Stimulated activated naive CD4-positive, alpha-beta T cell treated with Interleukin-2 at 50 U/mL for 16 hours (primary cell): ENCODE measurements around the gene LYRM7.
A peak's percentile ranks its signal among the peaks of the same experiment; 100 is the strongest.
"Not testable (repeated sequence)": the region's sequence is repeated elsewhere in the genome, so short reads cannot be mapped to it uniquely, and the experiment has no call there.

Source experiments
- DNase-seq: peaks from one replicate; lab custom pipeline; 2025; lab: John Stamatoyannopoulos, UW

LYRM7 gene

DNA sequence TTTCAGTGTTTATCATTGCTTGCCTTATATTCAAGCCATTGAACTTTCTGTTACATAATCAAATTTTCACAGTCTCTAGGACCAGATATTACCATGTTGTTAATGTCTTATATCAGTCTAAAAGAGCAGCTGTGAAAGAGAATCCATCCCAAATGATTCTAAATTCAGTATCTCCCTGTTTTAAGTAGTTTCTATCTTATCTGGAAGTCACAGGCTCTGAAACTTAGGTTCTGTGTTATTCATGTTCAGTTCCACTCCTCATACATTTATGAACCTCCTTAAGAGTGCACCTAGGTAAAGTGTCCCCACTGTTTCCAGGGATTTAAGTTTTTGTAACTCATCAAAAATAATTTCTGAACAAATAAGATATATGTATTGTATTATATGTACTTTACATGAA, 9.7 kb downstream of the LYRM7 start:
- no peak for DNase-seq

DNA sequence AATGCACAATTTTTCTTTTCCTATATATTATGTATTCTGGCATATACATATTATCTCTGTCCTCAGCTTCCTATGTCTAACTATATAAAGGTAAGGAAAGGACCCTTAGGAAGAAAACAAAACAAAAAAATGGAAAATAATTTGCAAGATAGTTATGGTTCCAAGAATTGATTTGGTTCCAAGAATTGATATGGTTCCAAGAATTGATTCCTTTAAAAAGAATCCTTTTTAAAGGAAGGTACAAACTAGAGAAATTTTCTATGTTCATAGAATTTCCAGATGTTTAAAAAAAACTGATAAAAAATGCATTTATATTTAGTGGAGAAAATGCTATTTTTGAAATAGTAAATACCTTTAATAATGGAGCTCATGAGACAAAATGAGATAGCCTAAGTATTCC, 12.1 kb downstream of the LYRM7 start:
- no peak for DNase-seq

DNA sequence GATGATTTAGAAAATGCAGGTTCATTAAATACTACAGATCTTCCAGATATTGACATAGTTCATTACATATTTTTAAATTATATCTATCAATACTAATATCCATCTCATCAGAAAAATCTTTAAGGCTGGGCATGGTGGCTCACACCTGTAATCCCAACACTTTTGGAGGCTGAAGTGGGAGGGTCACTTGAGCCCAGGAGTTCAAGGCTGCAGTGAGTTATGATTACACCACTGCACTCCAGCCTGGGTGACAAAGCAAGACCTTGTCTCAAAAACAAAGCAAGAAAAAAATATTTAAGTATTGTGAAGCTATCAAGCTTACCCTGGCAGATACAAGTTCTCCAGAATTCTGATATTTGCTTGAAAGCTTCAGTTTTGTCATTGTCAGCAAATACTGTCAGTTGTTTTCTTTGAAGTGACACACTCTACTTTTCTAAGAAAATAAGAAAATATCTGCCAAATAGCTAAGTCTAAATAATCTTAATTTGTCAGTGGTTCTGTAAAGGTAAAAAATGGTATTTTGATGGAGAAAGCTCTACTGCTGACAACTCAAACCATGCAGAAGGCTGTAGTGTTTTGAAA, 14.9 kb downstream of the LYRM7 start:
- no peak for DNase-seq

DNA sequence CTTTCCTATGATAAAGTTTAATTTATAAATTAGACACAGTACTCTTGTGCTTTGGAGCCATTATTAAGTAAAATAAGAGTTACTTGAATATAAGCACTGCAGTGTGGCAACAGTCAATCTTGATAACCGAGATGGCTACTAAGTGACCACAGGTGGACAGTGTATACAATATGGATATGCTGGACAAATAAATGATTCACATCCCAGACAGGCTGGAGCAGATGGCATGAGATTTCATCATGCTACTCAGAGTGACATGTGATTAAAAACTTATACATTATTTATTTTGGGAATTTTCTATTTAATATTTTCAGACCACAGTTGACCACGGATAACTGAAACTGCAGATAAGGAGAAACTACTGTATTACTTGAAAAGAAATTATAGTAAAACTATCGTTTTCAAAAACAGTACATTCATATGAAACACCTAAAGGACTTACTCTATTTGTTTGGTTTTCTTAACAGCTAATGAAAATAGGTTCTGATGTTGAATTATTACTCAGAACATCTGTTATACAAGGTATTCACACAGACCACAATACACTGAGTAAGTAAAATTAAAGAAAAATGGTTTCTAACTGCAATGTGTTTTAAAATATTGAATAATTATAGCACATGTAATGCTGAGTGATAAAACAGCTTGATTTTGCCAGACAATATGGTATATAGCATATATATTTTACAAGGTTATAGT, 16.0 kb downstream of the LYRM7 start:
- no peak for DNase-seq

DNA sequence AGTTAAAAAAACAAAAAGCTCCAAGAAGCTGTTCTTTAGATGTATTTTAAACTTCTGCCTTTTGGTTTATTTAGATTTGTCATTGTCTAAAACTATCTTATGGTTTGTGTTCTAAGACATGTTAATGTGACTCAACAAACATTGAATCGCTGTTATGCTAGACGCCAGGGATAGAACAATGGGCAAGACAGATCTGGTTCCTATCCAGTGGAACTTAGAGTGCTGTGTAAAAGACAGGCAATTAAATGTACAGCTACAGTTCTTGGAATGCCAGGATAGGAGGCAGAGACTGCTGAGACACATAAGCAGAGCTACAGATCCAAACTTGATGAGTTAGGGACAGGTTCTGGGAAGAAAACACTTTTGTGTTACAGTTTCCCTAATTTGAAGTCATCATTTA, 22.4 kb downstream of the LYRM7 start:
- DNase-seq, result no peak

- DNase-seq, result not testable (repeated sequence)
Measured at GRCh38 chr5:131193897-131194296, 23.2 kb downstream of the LYRM7 start.

DNA sequence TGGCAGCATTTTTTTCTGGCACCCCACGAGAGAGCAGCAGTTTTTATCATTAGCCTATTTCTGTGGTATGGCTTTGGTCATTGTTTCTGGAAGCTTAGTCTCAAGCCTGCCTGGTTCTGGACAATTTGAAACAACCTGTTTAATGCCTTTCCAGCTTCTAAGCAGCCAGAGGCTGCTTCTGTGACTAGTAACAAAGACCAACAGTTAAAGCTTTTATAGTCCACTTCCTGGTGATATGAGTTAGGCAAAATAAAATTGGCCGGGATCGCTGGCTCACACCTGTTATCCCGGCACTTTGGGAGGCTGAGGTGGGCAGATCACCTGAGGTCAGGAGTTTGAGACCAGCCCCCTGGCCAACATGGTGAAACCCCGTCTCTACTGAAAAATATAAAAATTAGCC, 24.0 kb downstream of the LYRM7 start:
- no peak for DNase-seq

- DNase-seq, result no peak
Measured at GRCh38 chr5:131195696-131196095, 25.0 kb downstream of the LYRM7 start.

DNA sequence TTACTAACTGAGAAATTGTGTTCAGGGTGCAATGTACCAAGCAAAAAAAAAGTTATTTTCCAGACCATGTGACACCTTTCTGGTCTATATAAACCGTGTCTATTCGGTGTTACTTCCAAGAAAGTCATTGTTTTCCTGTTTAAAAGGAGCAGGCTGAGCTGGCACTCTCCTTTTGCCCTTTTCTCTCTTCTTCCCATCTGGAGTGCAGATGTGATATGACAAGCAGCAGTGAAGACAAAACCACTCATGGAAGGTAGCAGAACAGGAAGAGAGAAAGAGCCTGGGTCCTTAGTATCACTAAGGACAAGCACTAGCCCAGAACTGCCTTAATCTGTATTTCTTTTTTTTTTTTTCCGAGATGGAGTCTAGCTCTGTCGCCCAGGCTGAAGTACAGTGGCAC, 25.6 kb downstream of the LYRM7 start:
- DNase-seq, result no peak

DNA sequence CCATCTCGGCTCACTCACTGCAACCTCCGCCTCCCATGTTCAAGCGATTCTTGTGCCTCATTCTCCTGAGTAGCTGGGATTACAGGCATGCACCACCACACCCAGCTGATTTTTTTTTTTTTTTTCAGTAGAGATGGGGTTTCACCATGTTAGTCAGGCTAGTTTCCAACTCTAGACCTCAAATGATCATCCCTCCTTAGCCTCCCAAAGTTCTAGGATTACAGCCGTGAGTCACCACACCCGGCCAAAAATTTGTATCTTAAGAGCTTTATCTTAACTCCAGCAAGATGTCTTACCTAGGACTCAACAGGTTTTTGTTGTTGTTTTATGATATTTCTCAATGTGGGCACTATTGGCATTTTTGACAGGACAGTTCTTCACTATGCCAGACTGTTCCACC, 27.9 kb downstream of the LYRM7 start:
- no peak for DNase-seq

- DNase-seq, result no peak
Measured at GRCh38 chr5:131200560-131200959, 29.8 kb downstream of the LYRM7 start.

DNA sequence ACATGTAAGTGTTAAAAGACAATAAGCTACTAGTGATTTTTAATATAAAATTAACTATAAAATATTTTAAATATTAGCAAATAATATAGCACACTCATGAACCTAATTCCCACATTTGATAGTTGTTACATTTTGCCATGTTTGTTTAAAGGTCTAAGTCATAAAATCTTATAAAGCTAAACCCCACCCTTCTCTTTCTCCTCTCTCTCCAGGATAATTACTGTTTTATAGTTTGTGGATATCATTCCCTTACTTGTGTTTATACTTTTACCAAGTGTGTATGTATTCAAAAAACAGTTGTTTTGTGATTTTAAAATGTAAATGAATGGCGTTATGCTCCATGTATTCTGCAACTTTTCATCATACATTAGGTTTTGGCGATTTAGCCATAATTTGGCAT, 34.2 kb downstream of the LYRM7 start:
- no peak for DNase-seq

GRCh38 chr5:131206061-131206460, 35.3 kb downstream of the LYRM7 start:
- no peak for DNase-seq

DNA sequence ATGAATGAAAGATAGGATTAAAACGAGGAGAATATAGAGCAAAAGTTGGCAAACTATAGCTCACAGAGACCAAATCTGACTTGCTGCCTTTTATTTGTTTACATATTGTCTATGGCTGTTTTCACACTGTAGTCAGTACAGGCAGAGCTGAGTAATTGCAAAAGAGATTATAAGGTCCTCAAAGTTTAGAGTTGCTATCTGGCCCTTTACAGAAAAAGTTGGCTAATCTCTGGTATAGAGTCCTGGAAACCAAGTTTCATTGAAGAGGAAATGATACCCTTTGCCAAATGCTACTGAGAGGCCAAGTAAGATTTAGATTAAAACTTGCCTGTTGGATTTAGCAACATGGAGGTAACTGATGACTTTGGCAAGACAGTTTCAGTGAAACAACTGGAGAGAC, 36.0 kb downstream of the LYRM7 start:
- no peak for DNase-seq

DNA sequence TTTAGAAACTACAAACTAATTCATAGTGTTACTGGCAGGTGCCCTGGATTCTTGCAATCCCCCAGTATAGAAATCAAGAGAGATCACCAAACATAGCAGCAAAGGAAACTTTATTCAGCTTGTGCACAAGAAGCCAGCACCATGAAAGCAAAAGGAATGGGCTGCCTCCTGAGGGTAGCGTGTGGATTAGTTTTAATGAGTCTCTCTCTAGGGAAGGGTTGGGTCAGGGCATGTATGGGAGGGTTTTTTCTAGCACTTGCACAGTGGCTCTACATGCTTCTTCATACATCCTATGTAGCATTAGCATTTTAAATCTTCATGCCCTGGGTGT, 38.4 kb downstream of the LYRM7 start:
- no peak for DNase-seq

GRCh38 chr5:131209506-131210150, 38.9 kb downstream of the LYRM7 start:
- DNase-seq, result peak; percentile 21

- DNase-seq, result no peak
Measured at GRCh38 chr5:131210151-131210510, 39.4 kb downstream of the LYRM7 start.

DNA sequence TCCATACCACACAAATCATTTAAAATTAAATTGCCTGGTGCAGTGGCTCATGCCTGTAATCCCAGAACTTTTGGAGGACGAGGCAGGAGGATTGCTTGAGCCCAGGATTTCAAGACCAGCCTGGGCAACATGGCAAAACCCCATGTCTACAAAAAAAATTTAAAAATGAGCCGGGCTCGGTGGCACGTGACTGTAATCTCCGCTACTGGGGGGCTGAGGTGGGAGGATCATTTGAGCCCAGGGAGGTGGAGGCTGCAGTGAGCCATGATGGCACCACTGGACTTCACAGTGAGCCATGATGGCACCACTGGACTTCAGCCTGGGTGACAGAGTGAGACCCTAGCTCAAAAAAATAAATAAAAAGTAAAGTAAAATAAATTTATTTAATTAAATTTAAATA, 40.9 kb downstream of the LYRM7 start:
- DNase-seq, result no peak

- DNase-seq, result no peak
Measured at GRCh38 chr5:131212471-131213021, 41.8 kb downstream of the LYRM7 start.

- no peak for DNase-seq
Measured at GRCh38 chr5:131214609-131215227, 44.0 kb downstream of the LYRM7 start.

DNA sequence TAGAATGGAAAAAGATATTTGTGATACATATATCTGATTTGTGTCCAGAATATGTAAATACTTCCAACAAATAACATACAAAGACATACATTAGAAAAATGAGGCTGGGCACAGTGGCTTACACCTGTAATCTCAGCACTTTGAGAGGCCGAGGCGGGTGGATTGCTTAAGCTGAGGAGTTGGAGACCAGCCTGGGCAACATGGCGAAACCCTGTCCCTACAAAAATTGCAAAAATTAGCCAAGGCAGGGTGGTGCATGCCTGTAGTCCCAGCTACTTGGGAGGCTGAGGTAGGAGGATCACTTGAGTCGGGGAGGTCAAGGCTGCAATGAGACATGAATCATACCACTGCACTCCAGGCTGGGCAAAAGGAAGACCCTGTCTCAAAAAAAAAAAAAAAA, 47.0 kb downstream of the LYRM7 start:
- no peak for DNase-seq

GRCh38 chr5:131218392-131218791, 47.6 kb downstream of the LYRM7 start:
- no peak for DNase-seq

DNA sequence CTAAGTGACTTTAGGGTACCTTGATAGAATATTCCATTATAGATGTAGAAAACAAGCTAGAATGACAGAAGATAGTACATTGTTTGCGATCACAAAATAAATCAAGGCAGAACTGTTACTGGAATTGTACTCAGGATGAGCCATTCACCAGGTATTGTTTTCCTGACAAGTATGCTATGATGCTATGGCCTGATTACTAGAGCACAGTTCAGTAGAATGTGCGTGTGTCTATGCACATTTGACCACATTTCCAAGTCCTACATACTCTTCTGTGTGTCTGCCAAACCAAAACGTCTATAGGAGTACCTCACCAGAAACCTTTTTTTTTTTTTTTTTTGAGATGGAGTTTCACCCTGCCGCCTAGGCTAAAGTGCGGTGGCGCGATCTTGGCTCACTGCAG, 49.8 kb downstream of the LYRM7 start:
- DNase-seq, result no peak
